ENCODE data around the gene N4BP3. TPM values are rescaled to one million over a fixed set of nuclear protein-coding genes. Genes with fewer than 3 reads are reported as not detected.

The N4BP3 gene
- total RNA-seq, 4 donors from 2014 or later = 0.84 to 1.3 (median 0.94) TPM

- H3K9me3 ChIP-seq = no peaks in the 10 kb centered on the region
- peaks cover 0 to 9% of the 10 kb centered on the region in 2 donors for H3K27me3 ChIP-seq
- TF ChIP-seq EP300 (IDR thresholded peaks at IDR 0.05) (no peak), POLR2A (IDR thresholded peaks at IDR 0.05) (no peak)
- TF ChIP-seq, protein P1, sequence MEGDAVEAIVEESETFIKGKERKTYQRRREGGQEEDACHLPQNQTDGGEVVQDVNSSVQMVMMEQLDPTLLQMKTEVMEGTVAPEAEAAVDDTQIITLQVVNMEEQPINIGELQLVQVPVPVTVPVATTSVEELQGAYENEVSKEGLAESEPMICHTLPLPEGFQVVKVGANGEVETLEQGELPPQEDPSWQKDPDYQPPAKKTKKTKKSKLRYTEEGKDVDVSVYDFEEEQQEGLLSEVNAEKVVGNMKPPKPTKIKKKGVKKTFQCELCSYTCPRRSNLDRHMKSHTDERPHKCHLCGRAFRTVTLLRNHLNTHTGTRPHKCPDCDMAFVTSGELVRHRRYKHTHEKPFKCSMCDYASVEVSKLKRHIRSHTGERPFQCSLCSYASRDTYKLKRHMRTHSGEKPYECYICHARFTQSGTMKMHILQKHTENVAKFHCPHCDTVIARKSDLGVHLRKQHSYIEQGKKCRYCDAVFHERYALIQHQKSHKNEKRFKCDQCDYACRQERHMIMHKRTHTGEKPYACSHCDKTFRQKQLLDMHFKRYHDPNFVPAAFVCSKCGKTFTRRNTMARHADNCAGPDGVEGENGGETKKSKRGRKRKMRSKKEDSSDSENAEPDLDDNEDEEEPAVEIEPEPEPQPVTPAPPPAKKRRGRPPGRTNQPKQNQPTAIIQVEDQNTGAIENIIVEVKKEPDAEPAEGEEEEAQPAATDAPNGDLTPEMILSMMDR (IDR thresholded peaks at IDR 0.05) = no peak
- no peaks in the 10 kb centered on the region for H3K36me3 ChIP-seq
- H3K4me1 ChIP-seq = peaks cover 0 to 11% (median 3%) of the 10 kb centered on the region in 4 donors
- no peak overlapping the region for H3K27ac ChIP-seq
- H3K4me3 ChIP-seq = no peak overlapping the region
- DNase-seq (ENCODE audit: low spot score in 2 of 2) = no peak
- WGBS, 2 donors = 83 to 87% methylated on average over 5 of the region's 5 CpGs
Measured at GRCh38 chr5:178160176-178160575, 46.8 kb downstream of the N4BP3 start.

- no peak overlapping the region for H3K4me3 ChIP-seq
- DNase-seq (ENCODE audit: low spot score in 2 of 2) = no peak
- no peak overlapping the region for H3K27ac ChIP-seq
- WGBS, 2 donors = 76 to 78% methylated on average over 9 of the region's 9 CpGs
- H3K36me3 ChIP-seq = no peaks in the 10 kb centered on the region
- no peaks in the 10 kb centered on the region for H3K9me3 ChIP-seq
- no peak for TF ChIP-seq EP300 (IDR thresholded peaks at IDR 0.05)
- no peak for TF ChIP-seq POLR2A (IDR thresholded peaks at IDR 0.05)
- TF ChIP-seq, protein P1 (IDR thresholded peaks at IDR 0.05) = no peak
- H3K27me3 ChIP-seq = peaks cover 0 to 19% of the 10 kb centered on the region in 2 donors
- H3K4me1 ChIP-seq = peaks cover 0 to 11% (median 3%) of the 10 kb centered on the region in 4 donors
Measured at GRCh38 chr5:178162481-178162880, 49.1 kb downstream of the N4BP3 start.

DNA sequence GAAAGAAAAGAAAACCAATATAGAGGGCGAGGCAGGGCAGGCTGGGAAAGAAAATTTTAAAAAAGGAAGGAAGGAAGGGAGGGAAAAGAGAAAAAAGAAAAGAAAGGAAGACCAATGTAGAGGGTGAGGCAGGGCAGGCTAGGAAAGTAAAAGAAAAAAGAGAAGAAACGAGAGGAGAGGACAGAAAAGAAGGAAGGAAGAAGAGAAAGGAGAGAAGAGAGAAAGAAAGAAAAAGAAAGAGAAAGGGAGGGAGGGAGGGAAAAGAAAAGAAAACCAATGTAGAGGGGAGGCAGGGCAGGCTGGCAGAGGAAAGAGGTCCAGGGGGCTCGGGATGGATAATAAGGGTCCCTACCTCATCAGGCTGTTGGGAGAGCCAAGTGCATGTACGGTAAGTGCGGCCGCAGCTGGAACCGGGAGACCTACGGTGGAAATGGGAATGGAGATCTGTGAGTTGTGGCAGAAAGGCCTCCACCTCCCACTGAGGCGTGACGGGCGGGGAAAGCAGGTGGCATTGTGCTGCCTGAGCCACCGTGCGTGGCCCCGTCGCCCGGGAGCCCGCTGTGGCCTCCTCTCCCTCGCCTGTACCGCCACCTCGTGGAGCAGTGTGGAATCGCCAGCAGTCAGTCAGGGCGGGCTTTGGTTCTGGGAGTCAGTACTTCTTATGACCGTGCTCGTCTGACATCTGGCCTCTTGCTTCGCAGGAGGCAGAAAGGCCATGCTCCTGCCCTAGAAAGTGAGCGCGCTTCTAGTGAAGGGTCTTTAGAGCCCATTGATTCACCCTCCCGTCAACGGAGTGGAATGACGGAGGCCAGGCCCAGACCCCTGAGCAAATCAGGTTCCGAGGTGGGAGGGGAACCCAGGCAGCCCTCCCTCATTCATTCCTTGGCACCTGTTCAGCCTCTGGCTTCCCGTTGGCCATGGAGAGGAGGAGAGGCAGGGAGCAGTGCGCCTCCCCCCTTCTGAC lies 50.7 kb downstream of the N4BP3 start:
- WGBS, 2 donors = 8 to 10% methylated on average over 24 to 33 of the region's 33 CpGs
- Histone ChIP-seq H3K4me1 (peaks cover 0 to 11% (median 3%) of the 10 kb centered on the region in 4 donors), H3K27me3 (peaks cover 0 to 19% of the 10 kb centered on the region in 2 donors), H3K9me3 (no peaks in the 10 kb centered on the region), H3K36me3 (no peaks in the 10 kb centered on the region), H3K4me3 (peak overlapping the region in 1 of 4 donors; percentile 36), H3K27ac (no peak overlapping the region)
- peak; percentile 80 to 92 for DNase-seq (ENCODE audit: low spot score in 2 of 2)
- TF ChIP-seq POLR2A (IDR thresholded peaks at IDR 0.05) (no peak), EP300 (IDR thresholded peaks at IDR 0.05) (peak in 1 of 2 donors; percentile 19)
- TF ChIP-seq, protein P1 (IDR thresholded peaks at IDR 0.05) = peak; percentile 94 to 99 (median 98)

GRCh38 chr5:178165581-178165980 lies 52.2 kb downstream of the N4BP3 start:
- Histone ChIP-seq H3K9me3 (no peaks in the 10 kb centered on the region), H3K27me3 (peaks cover 0 to 19% of the 10 kb centered on the region in 2 donors), H3K4me3 (no peak overlapping the region), H3K27ac (no peak overlapping the region), H3K36me3 (no peaks in the 10 kb centered on the region), H3K4me1 (peaks cover 0 to 11% (median 3%) of the 10 kb centered on the region in 4 donors)
- TF ChIP-seq EP300 (IDR thresholded peaks at IDR 0.05) (no peak), POLR2A (IDR thresholded peaks at IDR 0.05) (no peak)
- TF ChIP-seq, protein P1 (IDR thresholded peaks at IDR 0.05) = no peak
- WGBS, 2 donors = 57% methylated on average over 36 to 38 of the region's 38 CpGs
- DNase-seq (ENCODE audit: low spot score in 2 of 2) = no peak

GRCh38 chr5:178170455-178170854 lies 57.1 kb downstream of the N4BP3 start:
- TF ChIP-seq, protein P1 (IDR thresholded peaks at IDR 0.05) = no peak
- TF ChIP-seq POLR2A (IDR thresholded peaks at IDR 0.05) = no peak
- no peak for TF ChIP-seq EP300 (IDR thresholded peaks at IDR 0.05)
- Histone ChIP-seq H3K27me3 (peaks cover 0 to 7% of the 10 kb centered on the region in 2 donors), H3K4me1 (no peaks in the 10 kb centered on the region), H3K27ac (no peak overlapping the region), H3K4me3 (no peak overlapping the region), H3K9me3 (no peaks in the 10 kb centered on the region), H3K36me3 (no peaks in the 10 kb centered on the region)
- WGBS, 2 donors = 76 to 95% methylated on average over 2 of the region's 2 CpGs
- DNase-seq (ENCODE audit: low spot score in 2 of 2) = no peak
